Measurements from ENCODE around the gene LEFTY2. TPM values are rescaled to one million over a fixed set of nuclear protein-coding genes. Genes with fewer than 3 reads are reported as not detected.

The LEFTY2 gene
- total RNA-seq, 2 donors from 2014 or later: not detected

- H3K9me3 Mint-ChIP-seq: no peaks in the 10 kb centered on the region
- no peak overlapping the region for H3K4me3 Mint-ChIP-seq
- H3K27me3 Mint-ChIP-seq: no peaks in the 10 kb centered on the region
- peak; percentile 96 for ATAC-seq (replicated peaks)
- H3K27ac Mint-ChIP-seq: no peak overlapping the region
- H3K36me3 Mint-ChIP-seq (ENCODE audit: low read depth): peaks cover 9% of the 10 kb centered on the region
- peaks cover 6% of the 10 kb centered on the region for H3K4me1 Mint-ChIP-seq
Observed at GRCh38 chr1:225911191-225912130, 29.6 kb downstream of the LEFTY2 start.

DNA sequence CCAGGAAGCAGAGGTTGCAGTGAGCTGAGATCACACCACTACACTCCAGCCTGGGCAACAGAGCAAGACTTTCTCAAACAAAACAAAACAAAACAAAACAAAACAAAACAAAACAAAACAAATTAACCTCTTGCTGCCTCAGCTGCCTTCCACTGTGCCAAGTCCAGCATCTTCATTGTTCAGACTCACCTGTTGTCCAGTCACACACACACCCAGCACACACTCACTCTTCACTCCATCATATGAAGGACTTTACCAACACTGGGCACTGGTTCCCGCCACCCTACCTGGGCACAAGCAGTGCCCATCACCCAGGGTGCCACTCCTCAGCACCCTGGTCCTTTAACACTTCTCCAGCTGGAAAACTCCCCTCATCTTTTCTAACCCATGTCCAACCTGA is 31.5 kb downstream of the LEFTY2 start:
- no peaks in the 10 kb centered on the region for H3K27me3 Mint-ChIP-seq
- H3K4me3 Mint-ChIP-seq: no peak overlapping the region
- no peaks in the 10 kb centered on the region for H3K36me3 Mint-ChIP-seq (ENCODE audit: low read depth)
- H3K27ac Mint-ChIP-seq: peak overlapping the region; percentile 77
- peaks cover 11% of the 10 kb centered on the region for H3K4me1 Mint-ChIP-seq
- H3K9me3 Mint-ChIP-seq: no peaks in the 10 kb centered on the region
- no peak for ATAC-seq (replicated peaks)

GRCh38 chr1:225908773-225909172 is 32.2 kb downstream of the LEFTY2 start:
- H3K4me1 Mint-ChIP-seq: peaks cover 11% of the 10 kb centered on the region
- no peak for ATAC-seq (replicated peaks)
- H3K27ac Mint-ChIP-seq: no peak overlapping the region
- H3K27me3 Mint-ChIP-seq: no peaks in the 10 kb centered on the region
- H3K36me3 Mint-ChIP-seq (ENCODE audit: low read depth): no peaks in the 10 kb centered on the region
- H3K9me3 Mint-ChIP-seq: no peaks in the 10 kb centered on the region
- H3K4me3 Mint-ChIP-seq: no peak overlapping the region

- Mint-ChIP-seq H3K27me3 (no peaks in the 10 kb centered on the region), H3K27ac (peak overlapping the region; percentile 2)
Observed at GRCh38 chr1:225908013-225908640, 32.9 kb downstream of the LEFTY2 start.

DNA sequence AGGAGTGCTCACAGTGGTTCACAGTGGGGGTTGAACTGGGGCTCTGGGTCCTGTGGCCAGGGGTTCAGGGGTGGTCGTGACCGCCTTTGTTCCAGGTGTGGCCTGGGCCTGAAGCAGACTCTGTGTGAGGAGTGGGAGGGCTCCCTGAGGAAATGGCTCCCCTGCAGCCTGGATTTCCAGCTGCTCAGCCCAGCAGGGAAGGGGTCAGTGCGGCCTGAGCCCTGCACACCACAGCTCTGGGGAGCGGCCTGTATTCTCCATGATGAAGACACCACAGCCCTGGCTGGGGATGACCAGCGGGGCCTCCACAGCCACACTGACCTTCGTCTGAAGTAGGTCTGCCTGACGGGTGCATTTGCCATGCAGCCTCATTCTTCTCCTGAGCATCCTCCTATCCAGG is 33.7 kb downstream of the LEFTY2 start:
- Mint-ChIP-seq H3K27me3 (no peaks in the 10 kb centered on the region), H3K27ac (peak overlapping the region; percentile 2), H3K4me1 (peaks cover 11% of the 10 kb centered on the region), H3K36me3 (ENCODE audit: low read depth) (no peaks in the 10 kb centered on the region), H3K9me3 (no peaks in the 10 kb centered on the region), H3K4me3 (no peak overlapping the region)
- no peak for ATAC-seq (replicated peaks)

More at GRCh38 chr1:225908013-225908640, 32.9 kb downstream of the LEFTY2 start:
- H3K4me1 Mint-ChIP-seq: peaks cover 11% of the 10 kb centered on the region
- no peaks in the 10 kb centered on the region for H3K9me3 Mint-ChIP-seq
- no peak for ATAC-seq (replicated peaks)
- H3K36me3 Mint-ChIP-seq (ENCODE audit: low read depth): no peaks in the 10 kb centered on the region
- H3K4me3 Mint-ChIP-seq: no peak overlapping the region

- Mint-ChIP-seq H3K4me1 (peaks cover 11% of the 10 kb centered on the region), H3K9me3 (no peaks in the 10 kb centered on the region)
Observed at GRCh38 chr1:225906467-225906866, 34.6 kb downstream of the LEFTY2 start.

DNA sequence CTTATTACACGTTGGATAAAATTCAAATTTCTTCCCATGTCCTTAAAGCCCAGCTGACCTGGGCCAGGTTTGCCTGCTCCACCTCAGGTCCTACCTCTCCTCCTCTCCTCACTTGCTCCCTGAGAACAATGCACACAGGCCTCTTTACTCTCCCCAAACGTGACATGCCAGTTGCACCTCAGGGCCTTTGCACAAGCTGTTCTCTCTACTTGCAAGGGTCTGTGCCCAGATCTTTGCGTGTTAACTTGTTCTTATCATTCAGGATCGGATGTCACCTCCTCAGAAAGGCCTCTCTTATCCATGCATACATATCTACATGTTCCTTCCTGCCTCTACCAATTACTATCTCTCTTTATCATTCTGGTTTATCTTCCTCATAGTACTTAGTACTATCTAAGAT is 37.4 kb downstream of the LEFTY2 start:
- Mint-ChIP-seq H3K4me3 (no peak overlapping the region), H3K27ac (peak overlapping the region; percentile 2), H3K9me3 (no peaks in the 10 kb centered on the region), H3K4me1 (peaks cover 15% of the 10 kb centered on the region), H3K27me3 (no peaks in the 10 kb centered on the region), H3K36me3 (ENCODE audit: low read depth) (no peaks in the 10 kb centered on the region)
- no peak for ATAC-seq (replicated peaks)

More at GRCh38 chr1:225906467-225906866, 34.6 kb downstream of the LEFTY2 start:
- ATAC-seq (replicated peaks): no peak
- no peaks in the 10 kb centered on the region for H3K27me3 Mint-ChIP-seq
- no peak overlapping the region for H3K4me3 Mint-ChIP-seq
- no peaks in the 10 kb centered on the region for H3K36me3 Mint-ChIP-seq (ENCODE audit: low read depth)
- H3K27ac Mint-ChIP-seq: peak overlapping the region; percentile 25

DNA sequence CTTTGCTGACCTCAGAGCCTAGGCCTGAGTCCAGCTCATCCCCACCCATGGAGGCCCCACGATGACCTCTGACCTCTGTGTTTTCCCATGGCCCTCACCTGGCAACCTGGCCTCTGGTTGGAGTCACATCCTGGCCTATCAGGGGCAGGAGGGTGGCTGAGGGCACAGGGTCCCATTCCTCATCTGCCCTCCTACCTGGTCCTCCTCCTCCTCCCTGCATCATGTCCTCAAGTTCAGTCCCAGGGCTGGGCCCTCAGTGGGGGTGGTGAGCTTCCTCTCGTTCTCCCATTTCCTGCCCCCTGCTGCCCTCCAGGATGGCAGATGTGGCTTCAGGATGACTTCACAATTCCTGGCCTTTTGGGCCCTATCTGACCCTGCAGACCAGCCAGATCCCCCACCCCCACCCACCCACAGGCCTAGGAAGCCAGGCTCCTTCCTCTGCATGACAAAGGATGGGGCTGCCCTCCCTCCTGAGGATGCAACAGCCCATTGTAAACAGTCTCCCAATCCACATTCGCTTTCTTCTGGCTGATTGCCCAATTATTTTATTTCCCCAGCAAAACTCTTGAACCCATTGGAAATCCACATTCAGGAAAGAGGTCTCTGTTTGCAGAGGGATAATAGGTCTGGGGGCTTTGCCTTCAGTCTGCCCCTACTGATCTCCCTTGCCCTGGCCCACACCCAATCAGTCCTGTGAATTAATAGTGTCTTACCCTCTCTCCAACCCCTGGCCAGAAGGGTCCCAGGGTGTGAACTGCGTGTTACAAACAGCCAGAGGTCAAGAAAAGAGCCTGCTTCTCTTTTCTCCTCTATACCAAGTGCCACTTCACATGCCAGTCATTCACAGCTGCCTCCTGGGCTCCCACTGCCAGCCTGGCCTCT is 41.7 kb downstream of the LEFTY2 start:
- no peaks in the 10 kb centered on the region for H3K27me3 Mint-ChIP-seq
- H3K4me3 Mint-ChIP-seq: peak overlapping the region; percentile 39
- H3K9me3 Mint-ChIP-seq: no peaks in the 10 kb centered on the region
- ATAC-seq (replicated peaks): no peak
- no peaks in the 10 kb centered on the region for H3K36me3 Mint-ChIP-seq (ENCODE audit: low read depth)
- H3K4me1 Mint-ChIP-seq: peaks cover 29% of the 10 kb centered on the region
- peak overlapping the region; percentile 74 for H3K27ac Mint-ChIP-seq

DNA sequence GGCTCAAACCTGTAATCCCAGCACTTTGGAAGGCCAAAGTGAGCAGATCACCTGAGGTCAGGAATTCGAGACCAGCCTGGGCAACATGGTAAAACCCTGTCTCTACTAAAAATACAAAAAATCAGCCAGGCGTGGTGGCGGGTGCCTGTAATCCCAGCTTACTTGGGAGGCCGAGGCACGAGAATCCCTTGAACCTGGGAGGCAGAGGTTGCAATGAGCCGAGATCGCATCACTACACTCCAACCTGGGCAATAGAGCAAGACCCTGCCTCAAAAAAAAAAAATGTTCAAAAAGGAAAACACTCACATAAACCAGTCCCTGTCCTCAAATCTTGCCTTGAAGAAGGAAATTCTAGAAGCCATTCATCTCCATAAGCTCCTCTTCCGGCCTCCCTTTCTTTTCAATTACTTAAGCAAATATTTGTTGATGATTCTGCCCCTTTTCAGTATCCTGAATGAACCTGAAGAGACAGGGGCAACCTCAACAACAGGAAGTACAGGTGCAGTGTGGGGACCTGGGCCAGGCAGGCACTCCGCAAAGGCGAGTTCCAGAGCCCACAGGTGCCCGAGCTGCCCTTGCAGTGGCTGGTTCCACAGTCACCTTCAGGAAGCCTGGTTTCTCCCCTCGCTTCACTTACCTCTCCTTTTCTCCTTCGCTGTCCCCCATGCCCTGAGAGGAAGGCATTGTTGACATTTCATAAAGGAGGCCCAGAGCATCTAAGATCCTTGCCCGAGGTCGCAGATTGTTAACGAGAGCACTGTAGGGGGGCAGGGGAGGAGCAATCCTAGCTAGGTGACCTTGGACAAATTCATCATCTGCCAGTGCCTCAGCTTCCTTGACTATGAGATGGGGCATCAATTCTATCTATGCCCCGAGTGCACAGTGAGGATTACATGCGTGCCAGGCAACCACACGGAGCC is 43.2 kb downstream of the LEFTY2 start:
- Mint-ChIP-seq H3K9me3 (no peaks in the 10 kb centered on the region), H3K27ac (peak overlapping the region; percentile 94), H3K27me3 (no peaks in the 10 kb centered on the region), H3K4me1 (peaks cover 29% of the 10 kb centered on the region), H3K36me3 (ENCODE audit: low read depth) (no peaks in the 10 kb centered on the region), H3K4me3 (peak overlapping the region; percentile 86)
- ATAC-seq (replicated peaks): peak; percentile 9

GRCh38 chr1:225896937-225897549 is 44.0 kb downstream of the LEFTY2 start:
- no peaks in the 10 kb centered on the region for H3K27me3 Mint-ChIP-seq
- ATAC-seq (replicated peaks): peak; percentile 99
- peak overlapping the region; percentile 94 for H3K27ac Mint-ChIP-seq
- H3K4me3 Mint-ChIP-seq: peak overlapping the region; percentile 86
- peaks cover 29% of the 10 kb centered on the region for H3K4me1 Mint-ChIP-seq
- H3K9me3 Mint-ChIP-seq: no peaks in the 10 kb centered on the region
- no peaks in the 10 kb centered on the region for H3K36me3 Mint-ChIP-seq (ENCODE audit: low read depth)

GRCh38 chr1:225896494-225896893 is 44.5 kb downstream of the LEFTY2 start:
- no peaks in the 10 kb centered on the region for H3K36me3 Mint-ChIP-seq (ENCODE audit: low read depth)
- peak overlapping the region; percentile 94 for H3K27ac Mint-ChIP-seq
- no peak for ATAC-seq (replicated peaks)
- H3K9me3 Mint-ChIP-seq: no peaks in the 10 kb centered on the region
- no peaks in the 10 kb centered on the region for H3K27me3 Mint-ChIP-seq
- peak overlapping the region; percentile 86 for H3K4me3 Mint-ChIP-seq
- H3K4me1 Mint-ChIP-seq: peaks cover 29% of the 10 kb centered on the region

DNA sequence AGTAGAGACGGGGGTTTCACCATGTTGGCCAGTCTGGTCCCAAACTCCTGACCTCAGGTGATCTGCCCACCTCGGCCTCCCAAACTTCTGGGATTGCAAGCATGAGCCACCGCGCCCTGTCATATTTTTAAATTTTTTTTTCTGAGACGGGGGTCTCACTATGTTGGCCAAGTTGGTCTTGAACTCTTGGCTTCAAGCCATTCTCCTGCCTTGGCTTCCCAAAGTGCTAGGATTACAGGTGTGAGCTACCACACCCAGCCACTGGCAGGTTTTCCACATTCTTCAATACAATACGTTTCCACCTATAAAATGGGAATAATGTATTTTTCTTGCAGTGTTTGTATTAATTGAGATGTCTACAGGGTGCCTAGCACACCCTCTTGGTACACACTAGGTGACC is 48.7 kb downstream of the LEFTY2 start:
- H3K4me1 Mint-ChIP-seq: peaks cover 15% of the 10 kb centered on the region
- H3K4me3 Mint-ChIP-seq: no peak overlapping the region
- H3K9me3 Mint-ChIP-seq: no peaks in the 10 kb centered on the region
- no peak overlapping the region for H3K27ac Mint-ChIP-seq
- H3K36me3 Mint-ChIP-seq (ENCODE audit: low read depth): no peaks in the 10 kb centered on the region
- ATAC-seq (replicated peaks): no peak
- H3K27me3 Mint-ChIP-seq: no peaks in the 10 kb centered on the region

Data from activated T-helper 17 cell treated with anti-CD3 and anti-CD28 coated beads, Interleukin-2, amount 50 U/mL, for 72 hours (primary cell).